IMR-90 (cell line): ENCODE measurements around the gene BCDIN3D. TPM values are rescaled to one million over a fixed set of nuclear protein-coding genes. Genes with fewer than 3 reads are reported as not detected.

Source experiments
- ATAC-seq: fragments of 200-7000 bp; cut with Tn5 transposase; 2 replicates; pipeline ENCODE4 v1.9.1; 2020; ENCODE audit warnings: low read depth, mild to moderate bottlenecking, moderate library complexity
- BruUV-seq: library from RNA; stranded (reverse); fragments of 400-500 nt; replicated peaks from 2 replicates; lab custom pipeline; 2021; lab: Mats Ljungman, UMichigan
- CTCF ChIA-PET: fragments of 300-600 bp; formaldehyde crosslinking; extraction: SDS; loops from one replicate; lab custom pipeline; 2021; ENCODE audit warnings: antibody characterized with exemption; lab: Yijun Ruan, JAX
- POLR2A ChIA-PET: fragments of 300-600 bp; sonication (Branson Sonifier 250); formaldehyde crosslinking; loops from one replicate; lab custom pipeline; 2022; ENCODE audit warnings: antibody characterized with exemption; ENCODE audit not compliant: unreplicated experiment; lab: Charles Lee
- DNase-seq: peaks from one replicate; pipeline ENCODE4 v3.0.0; 2013
- H2AFZ ChIP-seq: replicated peaks from 2 replicates; pipeline ENCODE3; 2013; ENCODE audit warnings: low read length, mild to moderate bottlenecking; ENCODE audit not compliant: poor library complexity
- H2AK5ac ChIP-seq: 2 replicates; pipeline ENCODE4 v1.6.1; 2013; ENCODE audit warnings: low read depth, low read length, inconsistent platforms
- H2AK9ac ChIP-seq: replicated peaks from 2 replicates; pipeline ENCODE3; 2013; ENCODE audit warnings: mild to moderate bottlenecking, low read depth, low read length, moderate library complexity; ENCODE audit not compliant: poor library complexity
- H2BK120ac ChIP-seq: 2 replicates; pipeline ENCODE4 v1.6.1; 2013; ENCODE audit warnings: low read depth, low read length, inconsistent platforms
- H2BK15ac ChIP-seq: 3 replicates; pipeline ENCODE4 v1.6.1; 2013; ENCODE audit warnings: low read depth, low read length, inconsistent platforms
- H2BK20ac ChIP-seq: 2 replicates; pipeline ENCODE4 v1.6.1; 2013; ENCODE audit warnings: low read depth, mild to moderate bottlenecking, inconsistent platforms, low read length, moderate library complexity
- H2BK5ac ChIP-seq: 2 replicates; pipeline ENCODE4 v1.6.1; 2013; ENCODE audit warnings: mild to moderate bottlenecking, low read depth, low read length, inconsistent platforms; ENCODE audit not compliant: poor library complexity, severe bottlenecking
- H3K14ac ChIP-seq: replicated peaks from 2 replicates; pipeline ENCODE4 v1.6.1; 2013; ENCODE audit warnings: low read depth, low read length, inconsistent platforms
- H3K18ac ChIP-seq: 2 replicates; pipeline ENCODE4 v1.6.1; 2013; ENCODE audit warnings: low read depth, low read length, control low read depth
- H3K23ac ChIP-seq: 2 replicates; pipeline ENCODE4 v1.6.1; 2013; ENCODE audit warnings: low read depth, low read length, inconsistent platforms
- H3K27ac ChIP-seq: 2 replicates; pipeline ENCODE4 v1.5.1; 2013; ENCODE audit warnings: mild to moderate bottlenecking, control low read depth, low read length; ENCODE audit not compliant: insufficient read depth
- H3K27me3 ChIP-seq: 2 replicates; pipeline ENCODE4 v1.6.1; 2013; ENCODE audit warnings: low read length; ENCODE audit not compliant: control insufficient read depth, insufficient read depth
- H3K36me3 ChIP-seq: 2 replicates; pipeline ENCODE4 v1.6.1; 2013; ENCODE audit warnings: low read length, mixed read lengths; ENCODE audit not compliant: control insufficient read depth, insufficient read depth
- H3K4ac ChIP-seq: 2 replicates; pipeline ENCODE4 v1.6.1; 2013; ENCODE audit warnings: low read depth, low read length, inconsistent platforms
- H3K4me1 ChIP-seq: 2 replicates; pipeline ENCODE4 v1.6.1; 2013; ENCODE audit warnings: low read length, mixed read lengths; ENCODE audit not compliant: control insufficient read depth, insufficient read depth
- H3K4me2 ChIP-seq: 2 replicates; pipeline ENCODE4 v1.6.1; 2013; ENCODE audit warnings: low read depth, mild to moderate bottlenecking, control low read depth, low read length, moderate library complexity
- H3K4me3 ChIP-seq: 2 replicates; pipeline ENCODE4 v1.5.1; 2013; ENCODE audit warnings: low read depth, mild to moderate bottlenecking, control low read depth, low read length, moderate library complexity; ENCODE audit not compliant: insufficient read depth
- H3K56ac ChIP-seq: 2 replicates; pipeline ENCODE4 v1.6.1; 2013; ENCODE audit warnings: low read length, inconsistent platforms; ENCODE audit not compliant: insufficient read depth; ENCODE audit errors: extremely low read depth
- H3K79me1 ChIP-seq, 2 experiments: 2 replicates each; pipeline ENCODE4 v1.6.1; 2013; ENCODE audit warnings: low read length in 2 of 2, inconsistent platforms in 1 of 2, low read depth in 1 of 2
- H3K9ac ChIP-seq: 2 replicates; pipeline ENCODE4 v1.6.1; 2013; ENCODE audit warnings: low read depth, low read length, control low read depth
- H3K9me1 ChIP-seq: 2 replicates; pipeline ENCODE4 v1.6.1; 2013; ENCODE audit warnings: low read length, inconsistent platforms; ENCODE audit not compliant: insufficient read depth
- H3K9me3 ChIP-seq: 2 replicates; pipeline ENCODE4 v1.6.1; 2013; ENCODE audit warnings: low read length; ENCODE audit not compliant: control insufficient read depth, insufficient read depth
- H4K20me1 ChIP-seq: 2 replicates; pipeline ENCODE4 v1.6.1; 2013; ENCODE audit warnings: low read length, inconsistent platforms; ENCODE audit not compliant: insufficient read depth
- H4K5ac ChIP-seq: 2 replicates; pipeline ENCODE4 v1.6.1; 2013; ENCODE audit warnings: mild to moderate bottlenecking, low read depth, low read length, control low read depth
- H4K8ac ChIP-seq, 2 experiments: 2 replicates each; pipeline ENCODE4 v1.6.1; 2013; ENCODE audit warnings: low read depth in 2 of 2, low read length in 2 of 2, control low read depth in 1 of 2, inconsistent platforms in 1 of 2
- H4K91ac ChIP-seq: 2 replicates; pipeline ENCODE4 v1.6.1; 2013; ENCODE audit warnings: low read depth, low read length, inconsistent platforms; ENCODE audit not compliant: insufficient read depth
- CEBPB ChIP-seq: IDR thresholded peaks from 2 replicates; pipeline ENCODE4 v1.6.1; 2012; ENCODE audit warnings: low read depth, low read length, improper control_type of control experiment
- MAFK ChIP-seq: IDR thresholded peaks from 2 replicates; pipeline ENCODE4 v1.6.1; 2012; ENCODE audit warnings: low read depth, low read length, improper control_type of control experiment
- MXI1 ChIP-seq: IDR thresholded peaks from 2 replicates; pipeline ENCODE4 v1.6.1; 2012; ENCODE audit warnings: low read depth, mild to moderate bottlenecking, low read length, moderate library complexity, borderline replicate concordance
- NFE2L2 ChIP-seq: fragments of 150-350 bp; IDR thresholded peaks from 2 replicates; pipeline ENCODE4 v1.6.1; 2016; ENCODE audit warnings: low read depth, mild to moderate bottlenecking, low read length
- POLR2A ChIP-seq: IDR thresholded peaks from 2 replicates; pipeline ENCODE4 v1.6.1; 2012; ENCODE audit warnings: mild to moderate bottlenecking, low read depth, low read length
- RAD21 ChIP-seq: IDR thresholded peaks from 2 replicates; pipeline ENCODE4 v1.6.1; 2012; ENCODE audit warnings: low read length, improper control_type of control experiment
- RCOR1 ChIP-seq: IDR thresholded peaks from 2 replicates; pipeline ENCODE4 v1.6.1; 2012; ENCODE audit warnings: mild to moderate bottlenecking, low read length, improper control_type of control experiment; ENCODE audit not compliant: insufficient replicate concordance
- RFX5 ChIP-seq: IDR thresholded peaks from 2 replicates; pipeline ENCODE4 v1.8.0; 2012; ENCODE audit warnings: low read depth, mild to moderate bottlenecking, low read length, moderate library complexity
- SMC3 ChIP-seq: fragments of 150-350 bp; IDR thresholded peaks from 2 replicates; pipeline ENCODE4 v1.6.1; 2016; ENCODE audit warnings: low read depth, mild to moderate bottlenecking, antibody characterized with exemption, low read length, moderate library complexity
- WGBS, 2 experiments: methylation state at CpG; one replicate each; pipeline versions ENCODE4 v1.1.5 to v1.1.7; 2013; ENCODE audit warnings: missing lambda C conversion rate in 2 of 2; ENCODE audit not compliant: insufficient read length in 1 of 2; ENCODE audit errors: extremely low coverage in 2 of 2; 5-methylcytosine and 5-hydroxymethylcytosine counted together
- dilution Hi-C: fragments of 300-500 bp; cut with HindIII; formaldehyde crosslinking; loops from one replicate; pipeline ENCODE4 v1.14.3; 2018; ENCODE audit warnings: low sequenced_read_pairs; ENCODE audit not compliant: unreplicated experiment
- in situ Hi-C: fragments of 300-500 bp; cut with MboI; formaldehyde crosslinking; loops from 3 replicates; pipeline ENCODE4 v1.14.3; 2019; ENCODE audit warnings: low sequenced_read_pairs, inconsistent platforms, mixed read lengths
- intact Hi-C: fragments of 100-400 bp; cut with micrococcal nuclease; formaldehyde crosslinking; loops from 2 replicates; pipeline ENCODE4 v1.10.0; 2022
- polyA plus RNA-seq, 3 experiments: library from polyadenylated mRNA; depleted of rRNA; stranded (reverse); fragments of >200 nt; gene quantifications; 2 replicates each; pipeline ENCODE4 v1.2.3, GENCODE V29; 2012; ENCODE audit warnings: low replicate concordance in 1 of 3
- total RNA-seq: library from RNA; depleted of rRNA; stranded (reverse); fragments of >200 nt; gene quantifications from 2 replicates; pipeline ENCODE4 v1.2.3, GENCODE V29; 2012
- TF ChIP-seq, protein P1 (sequence below): conservative IDR thresholded peaks from 2 replicates; pipeline ENCODE4 v1.5.1; 2012; ENCODE audit warnings: mild to moderate bottlenecking, low read depth, low read length, improper control_type of control experiment

The BCDIN3D gene
- total and polyA plus RNA-seq, 2 of the 4 experiments (the other 2 are of a cell fraction), result 2.3 TPM

DNA sequence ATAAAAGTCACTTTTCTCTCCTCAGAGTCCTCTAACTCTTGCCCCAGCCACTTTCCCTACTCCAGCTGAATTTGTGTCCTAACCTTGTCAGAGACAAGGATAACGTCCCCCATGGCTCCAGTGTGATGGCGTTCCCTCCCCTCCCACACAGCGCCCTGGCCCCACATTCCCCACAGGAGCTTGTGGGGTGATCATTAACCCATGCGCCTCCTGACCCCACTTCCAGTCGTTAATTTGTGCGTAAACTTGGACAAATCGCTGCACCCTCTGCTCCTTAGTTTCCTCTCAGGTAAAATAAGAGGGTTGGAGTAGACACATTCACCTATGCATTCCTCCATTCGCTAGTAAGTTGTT lies 22.9 kb upstream of the BCDIN3D start:
- in situ Hi-C loops (loop anchor here (5.0 kb wide), 2 partner anchors 87 to 187 kb away; partner anchors contain the start of gene AQP2), intact Hi-C loops (no loop called here), dilution Hi-C loops (no loop called here)
- H3K9me3 ChIP-seq, result no peaks in the 10 kb centered on the region
- no peak overlapping the region for H4K5ac ChIP-seq
- ChIA-PET POLR2A (no interaction called here), CTCF (interaction anchor here (1.7 to 2.4 kb wide), 2 partner anchors 190 to 205 kb away, joined by 3 to 9 read pairs; no protein-coding TSS in a partner anchor)
- no peak overlapping the region for H4K91ac ChIP-seq
- H2AFZ ChIP-seq, result no peak overlapping the region
- H3K4me2 ChIP-seq, result no peak overlapping the region
- H2AK9ac ChIP-seq, result no peak overlapping the region
- DNase-seq (no peak), ATAC-seq (no peak)
- H3K9ac ChIP-seq, result no peak overlapping the region
- no peak overlapping the region for H3K23ac ChIP-seq
- peaks cover 22% of the 10 kb centered on the region for H3K27me3 ChIP-seq
- BruUV-seq, result no TSS peak
- 0% methylated on average over 1 of the region's 8 CpGs; no CpG with 5 or more reads in 1 of the 2 experiments for WGBS, 2 experiments
- no peaks in the 10 kb centered on the region for H3K9me1 ChIP-seq
- H3K4me3 ChIP-seq, result no peak overlapping the region
- no peaks in the 10 kb centered on the region for H3K36me3 ChIP-seq
- no peak overlapping the region for H3K27ac ChIP-seq
- no peak overlapping the region for H2BK120ac ChIP-seq
- no peak overlapping the region for H2BK20ac ChIP-seq
- H2BK5ac ChIP-seq, result no peak overlapping the region
- H2BK15ac ChIP-seq, result no peak overlapping the region
- H4K8ac ChIP-seq, result no peak overlapping the region
- no peaks in the 10 kb centered on the region for H3K79me1 ChIP-seq
- H3K18ac ChIP-seq, result no peak overlapping the region
- H3K14ac ChIP-seq, result no peak overlapping the region
- H2AK5ac ChIP-seq, result no peak overlapping the region
- 0 out of 2 replicates have a peak, but pooled peaks cover 4% of the 10 kb centered on the region for H4K20me1 ChIP-seq
- peaks cover 23% of the 10 kb centered on the region for H3K4me1 ChIP-seq
- H3K4ac ChIP-seq, result no peak overlapping the region
- H3K56ac ChIP-seq, result no peak overlapping the region
- no peak for TF ChIP-seq POLR2A
- no peak for TF ChIP-seq CEBPB
- no peak for TF ChIP-seq RFX5
- TF ChIP-seq MXI1, result no peak
- no peak for TF ChIP-seq RAD21
- TF ChIP-seq, protein P1, sequence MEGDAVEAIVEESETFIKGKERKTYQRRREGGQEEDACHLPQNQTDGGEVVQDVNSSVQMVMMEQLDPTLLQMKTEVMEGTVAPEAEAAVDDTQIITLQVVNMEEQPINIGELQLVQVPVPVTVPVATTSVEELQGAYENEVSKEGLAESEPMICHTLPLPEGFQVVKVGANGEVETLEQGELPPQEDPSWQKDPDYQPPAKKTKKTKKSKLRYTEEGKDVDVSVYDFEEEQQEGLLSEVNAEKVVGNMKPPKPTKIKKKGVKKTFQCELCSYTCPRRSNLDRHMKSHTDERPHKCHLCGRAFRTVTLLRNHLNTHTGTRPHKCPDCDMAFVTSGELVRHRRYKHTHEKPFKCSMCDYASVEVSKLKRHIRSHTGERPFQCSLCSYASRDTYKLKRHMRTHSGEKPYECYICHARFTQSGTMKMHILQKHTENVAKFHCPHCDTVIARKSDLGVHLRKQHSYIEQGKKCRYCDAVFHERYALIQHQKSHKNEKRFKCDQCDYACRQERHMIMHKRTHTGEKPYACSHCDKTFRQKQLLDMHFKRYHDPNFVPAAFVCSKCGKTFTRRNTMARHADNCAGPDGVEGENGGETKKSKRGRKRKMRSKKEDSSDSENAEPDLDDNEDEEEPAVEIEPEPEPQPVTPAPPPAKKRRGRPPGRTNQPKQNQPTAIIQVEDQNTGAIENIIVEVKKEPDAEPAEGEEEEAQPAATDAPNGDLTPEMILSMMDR, result no peak
- no peak for TF ChIP-seq MAFK
- no peak for TF ChIP-seq RCOR1
- TF ChIP-seq SMC3, result no peak
- TF ChIP-seq NFE2L2, result no peak
